CD14-positive monocyte (primary cell): ENCODE results near the gene LDAF1. TPM values are rescaled to one million over a fixed set of nuclear protein-coding genes. Genes with fewer than 3 reads are reported as not detected.

Source experiments
- DNase-seq, 3 donors: peaks; one replicate each; pipeline ENCODE4 v3.0.0-alpha.2; 2011 to 2022
- H2AFZ ChIP-seq: 2 replicates; pipeline ENCODE4 v1.6.0; 2012; ENCODE audit warnings: mild to moderate bottlenecking, low read depth, low read length, inconsistent platforms; ENCODE audit not compliant: insufficient read depth, poor library complexity, severe bottlenecking
- H3K27ac ChIP-seq, 2 donors: 1 replicate in 1 of 2; 2 replicates in 1 of 2; pipeline ENCODE4 v1.5.1; 2012 to 2013; ENCODE audit warnings: low read length in 2 of 2, control low read depth in 1 of 2, inconsistent platforms in 1 of 2, low read depth in 1 of 2, mild to moderate bottlenecking in 1 of 2
- H3K27me3 ChIP-seq, 2 donors: one replicate each; pipeline versions ENCODE4 v1.6.0 to v1.6.1; 2011 to 2013; ENCODE audit warnings: low read length in 2 of 2; ENCODE audit not compliant: control insufficient read depth in 2 of 2, insufficient read depth in 2 of 2
- H3K36me3 ChIP-seq, 2 donors: replicated peaks in 1 of 2; 1 replicate in 1 of 2; 2 replicates in 1 of 2; pipeline versions ENCODE4 v1.5.1 to v1.6.1; 2012 to 2013; ENCODE audit warnings: low read length in 2 of 2, control low read depth in 1 of 2, inconsistent platforms in 1 of 2, mild to moderate bottlenecking in 1 of 2; ENCODE audit not compliant: insufficient read depth in 2 of 2, control insufficient read depth in 1 of 2
- H3K4me1 ChIP-seq, 2 donors: 1 replicate in 1 of 2; 2 replicates in 1 of 2; pipeline versions ENCODE4 v1.5.1 to v1.6.1; 2012 to 2013; ENCODE audit warnings: low read length in 2 of 2, control low read depth in 1 of 2, inconsistent platforms in 1 of 2, mild to moderate bottlenecking in 1 of 2, moderate library complexity in 1 of 2; ENCODE audit not compliant: insufficient read depth in 2 of 2, control insufficient read depth in 1 of 2
- H3K4me2 ChIP-seq: replicated peaks from 2 replicates; pipeline ENCODE3; 2012; ENCODE audit warnings: low read length, moderate library complexity, mild to moderate bottlenecking; ENCODE audit not compliant: poor library complexity, severe bottlenecking; ENCODE audit errors: extremely low read depth
- H3K4me3 ChIP-seq, 3 experiments: fragments of 200-600 bp in 1 of 3; sonication (generic) in 1 of 3; replicated peaks in 1 of 3; 1 replicate in 2 of 3; 2 replicates in 1 of 3; pipeline ENCODE4 v1.5.1; 2011 to 2013; ENCODE audit warnings: low read length in 3 of 3, mild to moderate bottlenecking in 3 of 3, control low read depth in 2 of 3, low read depth in 2 of 3, inconsistent platforms in 1 of 3, moderate library complexity in 1 of 3
- H3K79me2 ChIP-seq: 2 replicates; pipeline ENCODE4 v1.6.0; 2012; ENCODE audit warnings: mild to moderate bottlenecking, control low read depth, inconsistent platforms, low read length, moderate library complexity; ENCODE audit not compliant: insufficient read depth
- H3K9ac ChIP-seq: 2 replicates; pipeline ENCODE4 v1.6.0; 2017; ENCODE audit warnings: low read length, mild to moderate bottlenecking; ENCODE audit not compliant: insufficient read depth, poor library complexity, severe bottlenecking
- H3K9me3 ChIP-seq, 2 donors: replicated peaks in 1 of 2; 1 replicate in 1 of 2; 2 replicates in 1 of 2; pipeline versions ENCODE4 v1.5.1 to v1.6.1; 2012 to 2013; ENCODE audit warnings: low read length in 2 of 2, control low read depth in 1 of 2; ENCODE audit not compliant: control insufficient read depth in 1 of 2, insufficient read depth in 1 of 2
- H4K20me1 ChIP-seq: 2 replicates; pipeline ENCODE4 v1.6.0; 2012; ENCODE audit warnings: mild to moderate bottlenecking, low read length, control low read depth, moderate library complexity; ENCODE audit not compliant: insufficient read depth
- H3K27ac Mint-ChIP-seq, 7 donors: one replicate each; pipeline ENCODE4 v1.8.0; 2020; ENCODE audit warnings: mild to moderate bottlenecking in 7 of 7, mixed read lengths in 7 of 7, moderate library complexity in 6 of 7, inconsistent platforms in 2 of 7
- H3K27me3 Mint-ChIP-seq, 3 donors: one replicate each; pipeline ENCODE4 v1.8.0; 2021 to 2022; ENCODE audit warnings: low read depth in 3 of 3, mild to moderate bottlenecking in 3 of 3, mixed read lengths in 3 of 3, moderate library complexity in 3 of 3, inconsistent platforms in 1 of 3
- H3K36me3 Mint-ChIP-seq, 2 donors: one replicate each; pipeline ENCODE4 v1.8.0; 2020; ENCODE audit warnings: mixed read lengths in 2 of 2, inconsistent platforms in 1 of 2, mild to moderate bottlenecking in 1 of 2
- H3K4me1 Mint-ChIP-seq: one replicate; pipeline ENCODE4 v1.8.0; 2020; ENCODE audit warnings: mild to moderate bottlenecking, mixed read lengths
- H3K4me3 Mint-ChIP-seq, 2 donors: one replicate each; pipeline ENCODE4 v1.8.0; 2020; ENCODE audit warnings: mild to moderate bottlenecking in 2 of 2, mixed read lengths in 2 of 2, moderate library complexity in 1 of 2
- H3K9me3 Mint-ChIP-seq, 7 donors: one replicate each; pipeline ENCODE4 v1.8.0; 2020 to 2022; ENCODE audit warnings: mixed read lengths in 7 of 7, mild to moderate bottlenecking in 6 of 7, moderate library complexity in 6 of 7, inconsistent platforms in 2 of 7
- WGBS: methylation state at CpG from one replicate; pipeline ENCODE4 v1.1.5; 2013; ENCODE audit warnings: missing lambda C conversion rate; ENCODE audit not compliant: insufficient coverage; 5-methylcytosine and 5-hydroxymethylcytosine counted together
- intact Hi-C, 2 donors: fragments of 100-400 bp; cut with micrococcal nuclease; formaldehyde crosslinking; loops; one replicate each; pipeline versions ENCODE4 v1.15.0 to v1.15.1; 2023
- polyA plus RNA-seq, 3 donors: library from polyadenylated mRNA; depleted of rRNA in 1 of 3; unstranded in 2 of 3; stranded (reverse) in 1 of 3; fragments of 300-500 nt in 2 of 3; fragments of >200 nt in 1 of 3; fragmentation: Illumina TruSeq in 2 of 3; gene quantifications; 1 replicate in 2 of 3; 2 replicates in 1 of 3; pipeline ENCODE4 v1.2.3, GENCODE V29; 2012 to 2021
- TF ChIP-seq, protein P1 (sequence below): fragments of 200-600 bp; IDR thresholded peaks from one replicate; pipeline ENCODE4 v1.8.0; 2022; ENCODE audit warnings: antibody characterized with exemption, mild to moderate bottlenecking

The LDAF1 gene
- polyA plus RNA-seq, 3 donors: 10.1 to 24.3 (median 17.9) TPM

DNA sequence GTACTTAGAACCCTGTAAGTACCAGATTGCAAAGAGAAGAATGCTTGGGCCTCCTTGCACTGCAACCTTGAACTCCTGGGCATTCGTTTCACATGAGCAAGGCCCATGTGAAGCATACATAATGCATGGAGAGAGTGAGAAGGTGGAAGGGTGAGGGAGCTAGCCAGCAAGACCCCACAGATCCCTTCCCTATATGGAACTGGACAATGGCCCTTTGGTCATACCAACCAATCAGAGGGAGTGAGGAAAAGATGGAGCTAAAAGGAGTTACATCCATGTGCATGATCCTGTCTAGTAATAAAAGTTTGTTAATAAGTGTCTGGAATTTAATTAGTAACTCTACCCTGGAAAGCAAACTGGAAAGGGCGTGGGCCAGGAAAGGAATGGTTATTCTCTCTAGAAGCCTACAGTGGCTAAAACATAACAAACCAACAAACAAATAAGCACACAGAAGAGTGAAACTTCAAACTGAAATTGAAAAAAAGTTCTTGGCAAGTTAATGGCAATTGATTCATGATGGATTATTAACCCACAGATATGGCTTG lies 37.4 kb upstream of the LDAF1 start:
- H3K27me3 Mint-ChIP-seq: peaks cover 0 to 2% (median 1%) of the 10 kb centered on the region in 3 donors
- Histone ChIP-seq H3K36me3 (no peaks in the 10 kb centered on the region), H4K20me1 (no peaks in the 10 kb centered on the region), H3K9ac (no peak overlapping the region), H3K27me3 (no peaks in the 10 kb centered on the region), H3K79me2 (no peaks in the 10 kb centered on the region), H3K27ac (no peak overlapping the region), H2AFZ (no peak overlapping the region), H3K9me3 (peaks cover 20 to 24% of the 10 kb centered on the region in 2 donors), H3K4me1 (peaks cover 7 to 15% of the 10 kb centered on the region in 2 donors), H3K4me2 (no peak overlapping the region), H3K4me3 (no peak overlapping the region)
- TF ChIP-seq, protein P1, sequence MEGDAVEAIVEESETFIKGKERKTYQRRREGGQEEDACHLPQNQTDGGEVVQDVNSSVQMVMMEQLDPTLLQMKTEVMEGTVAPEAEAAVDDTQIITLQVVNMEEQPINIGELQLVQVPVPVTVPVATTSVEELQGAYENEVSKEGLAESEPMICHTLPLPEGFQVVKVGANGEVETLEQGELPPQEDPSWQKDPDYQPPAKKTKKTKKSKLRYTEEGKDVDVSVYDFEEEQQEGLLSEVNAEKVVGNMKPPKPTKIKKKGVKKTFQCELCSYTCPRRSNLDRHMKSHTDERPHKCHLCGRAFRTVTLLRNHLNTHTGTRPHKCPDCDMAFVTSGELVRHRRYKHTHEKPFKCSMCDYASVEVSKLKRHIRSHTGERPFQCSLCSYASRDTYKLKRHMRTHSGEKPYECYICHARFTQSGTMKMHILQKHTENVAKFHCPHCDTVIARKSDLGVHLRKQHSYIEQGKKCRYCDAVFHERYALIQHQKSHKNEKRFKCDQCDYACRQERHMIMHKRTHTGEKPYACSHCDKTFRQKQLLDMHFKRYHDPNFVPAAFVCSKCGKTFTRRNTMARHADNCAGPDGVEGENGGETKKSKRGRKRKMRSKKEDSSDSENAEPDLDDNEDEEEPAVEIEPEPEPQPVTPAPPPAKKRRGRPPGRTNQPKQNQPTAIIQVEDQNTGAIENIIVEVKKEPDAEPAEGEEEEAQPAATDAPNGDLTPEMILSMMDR: no peak
- 100% methylated on average over 1 of the region's 2 CpGs for whole genome bisulfite sequencing
- no peak overlapping the region for H3K27ac Mint-ChIP-seq
- no peak for DNase-seq
- H3K4me1 Mint-ChIP-seq: peaks cover 15% of the 10 kb centered on the region
- peaks cover 0 to 5% of the 10 kb centered on the region in 2 donors for H3K36me3 Mint-ChIP-seq
- peaks cover 18 to 31% (median 22%) of the 10 kb centered on the region in 7 donors for H3K9me3 Mint-ChIP-seq
- H3K4me3 Mint-ChIP-seq: no peak overlapping the region
- intact Hi-C loops: no loop called here

DNA sequence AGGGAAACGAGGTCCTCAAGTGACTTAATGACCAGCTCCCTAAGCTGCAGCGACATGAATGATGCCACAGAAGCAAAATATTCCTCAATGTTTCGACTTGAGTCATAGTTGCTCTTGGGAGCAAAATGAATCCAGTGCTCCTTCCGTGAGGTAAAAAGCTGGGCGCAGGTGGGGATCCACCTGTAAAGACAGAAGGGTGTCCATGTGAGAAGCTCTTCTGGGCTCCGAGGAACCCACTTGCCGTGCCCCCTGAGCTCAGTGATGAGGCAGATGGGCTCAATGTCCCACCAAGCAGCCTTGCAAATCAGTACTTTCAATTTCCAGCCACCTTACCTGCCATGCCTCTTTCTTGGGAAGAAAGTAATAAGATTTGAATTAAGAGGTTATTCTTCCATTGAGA lies 33.3 kb upstream of the LDAF1 start:
- 92% methylated on average over 5 of the region's 7 CpGs for WGBS
- H3K36me3 ChIP-seq: no peaks in the 10 kb centered on the region

More for the DNA sequence above, 33.3 kb upstream of the LDAF1 start:
- H3K27ac Mint-ChIP-seq: no peak overlapping the region
- Histone ChIP-seq H3K4me1 (peaks cover 0 to 8% of the 10 kb centered on the region in 2 donors), H3K27ac (no peak overlapping the region), H3K4me3 (no peak overlapping the region), H3K9me3 (no peaks in the 10 kb centered on the region), H4K20me1 (no peaks in the 10 kb centered on the region), H3K27me3 (no peaks in the 10 kb centered on the region), H3K9ac (no peak overlapping the region), H3K79me2 (no peaks in the 10 kb centered on the region), H3K4me2 (no peak overlapping the region), H2AFZ (no peak overlapping the region)
- TF ChIP-seq, protein P1: no peak
- peaks cover 7% of the 10 kb centered on the region for H3K4me1 Mint-ChIP-seq
- H3K27me3 Mint-ChIP-seq: peaks cover 4 to 9% (median 5%) of the 10 kb centered on the region in 3 donors
- peaks cover 0 to 2% (median 0%) of the 10 kb centered on the region in 7 donors for H3K9me3 Mint-ChIP-seq
- no peak overlapping the region for H3K4me3 Mint-ChIP-seq
- H3K36me3 Mint-ChIP-seq: no peaks in the 10 kb centered on the region
- no peak for DNase-seq
- intact Hi-C loops: no loop called here
